Heart left ventricle (tissue), 16 donors: ENCODE measurements around the gene ARMC6. TPM values are rescaled to one million over a fixed set of nuclear protein-coding genes. Genes with fewer than 3 reads are reported as not detected.

Experiments
- ATAC-seq, 4 donors: fragments of 200-7000 bp; cut with Tn5 transposase; one replicate each; pipeline ENCODE4 v1.9.1; 2020 to 2022; ENCODE audit warnings: moderate library complexity in 4 of 4, mild to moderate bottlenecking in 3 of 4, moderate number of reproducible peaks in 1 of 4
- DNase-seq, 5 donors: peaks; one replicate each; pipeline ENCODE4 v3.0.0-alpha.2; 2020
- H3K27ac ChIP-seq, 12 donors: fragments of 200-600 bp; sonication (generic) in 4 of 12; one replicate each; pipeline versions ENCODE4 v1.5.0 to v1.8.0; 2016 to 2022; ENCODE audit warnings: mild to moderate bottlenecking in 2 of 12
- H3K27me3 ChIP-seq, 9 donors: fragments of 200-600 bp; sonication (generic) in 2 of 9; one replicate each; pipeline versions ENCODE4 v1.5.1 to v1.8.0; 2016 to 2022; ENCODE audit warnings: mild to moderate bottlenecking in 3 of 9
- H3K36me3 ChIP-seq, 9 donors: fragments of 200-600 bp; sonication (generic) in 2 of 9; one replicate each; pipeline versions ENCODE4 v1.5.0 to v1.8.0; 2018 to 2022; ENCODE audit warnings: mild to moderate bottlenecking in 2 of 9
- H3K4me1 ChIP-seq, 12 donors: fragments of 200-600 bp; sonication (generic) in 4 of 12; one replicate each; pipeline versions ENCODE4 v1.5.0 to v1.8.0; 2016 to 2022; ENCODE audit warnings: mild to moderate bottlenecking in 3 of 12
- H3K4me3 ChIP-seq, 12 donors: fragments of 200-600 bp; sonication (generic) in 4 of 12; one replicate each; pipeline versions ENCODE4 v1.5.0 to v1.8.0; 2017 to 2022; ENCODE audit warnings: mild to moderate bottlenecking in 9 of 12, moderate library complexity in 4 of 12
- H3K9me3 ChIP-seq, 12 donors: fragments of 200-600 bp; sonication (generic) in 4 of 12; one replicate each; pipeline versions ENCODE4 v1.5.0 to v1.8.0; 2016 to 2022; ENCODE audit warnings: mild to moderate bottlenecking in 1 of 12
- CTCF ChIP-seq, 12 donors: fragments of 200-600 bp; sonication (generic) in 4 of 12; IDR thresholded peaks; one replicate each; pipeline versions ENCODE4 v1.5.0 to v1.8.0; 2018 to 2022; ENCODE audit warnings: antibody characterized with exemption in 12 of 12, mild to moderate bottlenecking in 5 of 12
- POLR2A ChIP-seq, 2 donors: fragments of 450-650 bp; IDR thresholded peaks; one replicate each; pipeline ENCODE4 v1.6.1; 2017; ENCODE audit warnings: antibody characterized with exemption in 2 of 2, mild to moderate bottlenecking in 2 of 2, moderate library complexity in 2 of 2
- WGBS, 4 donors: extraction: QIAGEN DNeasy Blood & Tissue Kit in 2 of 4; methylation state at CpG; one replicate each; pipeline versions ENCODE4 v1.1.5 to v1.1.7; 2013 to 2018; 5-methylcytosine and 5-hydroxymethylcytosine counted together
- intact Hi-C, 10 donors: fragments of 100-400 bp; cut with DNase I; formaldehyde crosslinking; loops; one replicate each; pipeline versions ENCODE4 v1.11.1 to v1.14.2; 2022
- polyA plus RNA-seq, 2 donors: library from polyadenylated mRNA; stranded (reverse); fragments of 200-250 nt; gene quantifications; one replicate each; pipeline ENCODE4 v1.2.3, GENCODE V29; 2013
- total RNA-seq, 9 donors: library from RNA; depleted of rRNA in 2 of 9; stranded (reverse); fragments of >200 nt in 2 of 9; fragmentation: NEBNext Ultra II Directional in 3 of 9; extraction: Animal tissue kit (Norgen Biotek cat#: 25700) in 3 of 9; gene quantifications; one replicate each; pipeline versions ENCODE4 v1.1.0 to v1.2.4, GENCODE V29; 2016 to 2023
- donor health status: ischemic (EF 13 %, LVEDD 7.1; RV severe dilation, severe dysfunction).
- donor health status: healthy with polysubstance abuse.
- donor health status: DM: no; HTN: yes; CAD: no.
- donor health status: DM: no; HTN: no; CAD: no.
- donor health status: ischemic (EF 25% LVEDD 6.9; RV normal size, moderate dysfunction).
- donor health status: ischemic (EF 25% LVEDD 5.7; RV mildly dilated, moderate dysfunction).
- donor health status: healthy.
- donor health status: DM: yes; HTN: yes; CAD: no.
- donor health status: ischemic (EF 35%, LVEDD 5.7; RV mildly dilated, moderate dysfunction).
- donor health status: nonischemic (EF 11% LVEDD 7.7; RV severe dilation, severe dysfunction).
- donor health status: DM: yes; HTN: yes; CAD: no.
- donor health status: PGD.
- donor health status: ischemic (EF 29% LVEDD 5.4; RV normal size, mild dysfunction).
- donor health status: nonischemic (EF 23%, LVEDD 6.1; RV moderate dilation, normal function).

The ARMC6 gene
- total and polyA plus RNA-seq, 11 donors, result 9.9 to 24.7 (median 18.0) TPM

- Histone ChIP-seq H3K27ac (no peak overlapping the region), H3K36me3 (peaks cover 0 to 93% (median 68%) of the 10 kb centered on the region in 9 donors), H3K27me3 (no peaks in the 10 kb centered on the region), H3K9me3 (no peaks in the 10 kb centered on the region), H3K4me1 (peaks cover 0 to 10% (median 3%) of the 10 kb centered on the region in 12 donors), H3K4me3 (no peak overlapping the region)
- TF ChIP-seq POLR2A (IDR thresholded peaks at IDR 0.05) (no peak), CTCF (IDR thresholded peaks at IDR 0.05) (peak in 2 of 12 donors; percentile 5 to 12)
- 83 to 86% (median 85%) methylated on average over 11 of the region's 11 CpGs for WGBS, 4 donors
- intact Hi-C loops, result no loop called here
- ATAC-seq (no peak), DNase-seq (no peak)
Measured at GRCh38 chr19:18999896-19000620, 33.3 kb upstream of the ARMC6 start.

DNA sequence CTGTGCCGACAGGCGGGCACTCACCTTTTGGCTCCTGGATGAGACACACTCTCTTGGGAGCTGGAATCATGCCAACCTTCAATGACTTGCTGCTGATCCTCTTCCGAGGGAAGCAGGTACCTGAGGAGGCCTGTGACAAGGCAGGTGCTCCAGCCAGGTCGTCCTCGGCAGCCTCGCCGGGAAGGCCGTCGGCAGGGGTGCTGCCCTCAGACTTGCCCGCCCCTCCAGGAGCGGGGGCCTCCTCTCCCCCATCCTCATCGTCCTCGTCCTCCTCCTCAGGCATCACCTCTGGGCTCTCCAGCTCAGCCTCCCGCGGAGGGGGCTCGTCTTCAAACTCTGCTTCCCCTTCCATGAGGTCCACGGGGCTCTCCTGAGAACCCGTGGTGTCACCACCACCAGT is 29.3 kb upstream of the ARMC6 start:
- WGBS, 4 donors, result 89 to 94% (median 91%) methylated on average over 12 to 18 of the region's 18 CpGs
- Histone ChIP-seq H3K4me3 (no peak overlapping the region), H3K36me3 (peaks cover 0 to 96% (median 82%) of the 10 kb centered on the region in 9 donors), H3K9me3 (no peaks in the 10 kb centered on the region), H3K4me1 (peaks cover 0 to 7% (median under 1%) of the 10 kb centered on the region in 12 donors), H3K27me3 (no peaks in the 10 kb centered on the region), H3K27ac (no peak overlapping the region)
- no peak for TF ChIP-seq POLR2A (IDR thresholded peaks at IDR 0.05)
- no peak for TF ChIP-seq CTCF (IDR thresholded peaks at IDR 0.05)
- DNase-seq (no peak), ATAC-seq (no peak)
- intact Hi-C loops, result no loop called here

DNA sequence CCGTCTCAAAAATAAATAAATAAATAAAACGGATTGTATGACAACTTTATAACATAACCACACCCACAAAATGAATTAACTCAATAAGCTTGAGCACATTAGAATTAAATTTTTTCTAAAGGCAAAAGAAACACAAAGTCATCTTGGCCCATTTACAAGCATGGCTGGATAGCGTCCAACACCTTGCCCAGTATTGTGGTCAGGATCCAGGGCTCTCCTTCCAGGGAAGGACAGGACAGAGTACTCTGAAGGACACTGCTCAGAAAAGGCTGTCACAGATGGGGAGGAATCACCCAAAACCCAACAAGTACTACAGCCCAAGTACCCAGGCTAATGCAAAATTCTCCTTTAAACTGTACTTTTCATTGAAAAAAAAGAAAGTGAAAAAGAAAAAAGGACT is 27.2 kb upstream of the ARMC6 start:
- peak in 1 of 4 donors; percentile 40 for ATAC-seq
- H3K36me3 ChIP-seq, result peaks cover 0 to 97% (median 91%) of the 10 kb centered on the region in 9 donors
- intact Hi-C loops, result no loop called here

More for the DNA sequence above, 27.2 kb upstream of the ARMC6 start:
- no peak for DNase-seq
- no peaks in the 10 kb centered on the region for H3K9me3 ChIP-seq
- no peak overlapping the region for H3K27ac ChIP-seq
- H3K4me3 ChIP-seq, result no peak overlapping the region
- peaks cover 0 to 5% (median 0%) of the 10 kb centered on the region in 12 donors for H3K4me1 ChIP-seq
- WGBS, 4 donors, result 52 to 74% (median 67%) methylated on average over 3 of the region's 3 CpGs
- TF ChIP-seq CTCF (IDR thresholded peaks at IDR 0.05) (no peak), POLR2A (IDR thresholded peaks at IDR 0.05) (no peak)
- no peaks in the 10 kb centered on the region for H3K27me3 ChIP-seq
